Activated naive CD4-positive, alpha-beta T cell treated with anti-CD3 and anti-CD28 coated beads, Interleukin-2, amount 50 U/mL, for 72 hours (primary cell): ENCODE data around the gene UGT1A10. TPM values are rescaled to one million over a fixed set of nuclear protein-coding genes. Genes with fewer than 3 reads are reported as not detected.
"Not testable (repeated sequence)": the region's sequence is repeated elsewhere in the genome, so short reads cannot be mapped to it uniquely, and the experiment has no call there.

Experiments
- ATAC-seq, 2 donors: fragments of 150-1000 bp; cut with Tn5 transposase; 2 replicates each; pipeline ENCODE4 v1.10.0; 2021; ENCODE audit warnings: mild to moderate bottlenecking in 2 of 2, moderate library complexity in 2 of 2
- DNase-seq, 2 donors: peaks; one replicate each; pipeline ENCODE4 v3.0.0; 2021 to 2022; ENCODE audit warnings: low spot score in 2 of 2
- H3K27ac Mint-ChIP-seq, 2 donors: one replicate each; pipeline ENCODE4 v1.8.0; 2022; ENCODE audit warnings: mild to moderate bottlenecking in 2 of 2, mixed read lengths in 2 of 2
- H3K36me3 Mint-ChIP-seq, 2 donors: one replicate each; pipeline ENCODE4 v1.8.0; 2022; ENCODE audit warnings: mixed read lengths in 2 of 2
- H3K9me3 Mint-ChIP-seq, 2 donors: one replicate each; pipeline ENCODE4 v1.8.0; 2022; ENCODE audit warnings: mixed read lengths in 2 of 2
- total RNA-seq, 2 donors: library from RNA; stranded (reverse); gene quantifications; one replicate each; pipeline ENCODE4 v1.2.3, GENCODE V29; 2022

The UGT1A10 gene
- total RNA-seq, 2 donors from 2014 or later = not detected

DNA sequence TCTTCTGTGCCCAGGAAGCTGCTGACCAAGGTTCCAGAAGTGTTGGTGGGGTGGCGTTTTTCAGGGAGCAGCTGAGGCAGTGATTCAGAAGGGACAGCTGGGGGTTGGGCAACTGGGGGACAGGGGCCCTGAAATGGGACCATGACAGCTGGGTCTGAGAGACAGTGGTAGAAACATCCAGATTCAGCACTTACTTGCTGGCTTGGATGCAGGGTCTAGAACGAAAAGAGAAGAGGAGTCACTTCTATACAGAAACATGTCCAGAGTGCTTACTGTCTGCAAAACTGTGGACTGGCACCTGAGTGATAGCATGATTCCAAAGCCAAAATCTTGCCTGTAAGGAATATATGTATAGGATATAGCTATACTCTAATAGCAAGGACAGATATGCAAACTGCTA is 109.6 kb downstream of the UGT1A10 start:
- H3K27ac Mint-ChIP-seq, ATAC-seq, DNase-seq, H3K9me3 Mint-ChIP-seq: not testable (repeated sequence)
- H3K36me3 Mint-ChIP-seq = peaks cover 0 to 11% of the 10 kb centered on the region in 2 donors

DNA sequence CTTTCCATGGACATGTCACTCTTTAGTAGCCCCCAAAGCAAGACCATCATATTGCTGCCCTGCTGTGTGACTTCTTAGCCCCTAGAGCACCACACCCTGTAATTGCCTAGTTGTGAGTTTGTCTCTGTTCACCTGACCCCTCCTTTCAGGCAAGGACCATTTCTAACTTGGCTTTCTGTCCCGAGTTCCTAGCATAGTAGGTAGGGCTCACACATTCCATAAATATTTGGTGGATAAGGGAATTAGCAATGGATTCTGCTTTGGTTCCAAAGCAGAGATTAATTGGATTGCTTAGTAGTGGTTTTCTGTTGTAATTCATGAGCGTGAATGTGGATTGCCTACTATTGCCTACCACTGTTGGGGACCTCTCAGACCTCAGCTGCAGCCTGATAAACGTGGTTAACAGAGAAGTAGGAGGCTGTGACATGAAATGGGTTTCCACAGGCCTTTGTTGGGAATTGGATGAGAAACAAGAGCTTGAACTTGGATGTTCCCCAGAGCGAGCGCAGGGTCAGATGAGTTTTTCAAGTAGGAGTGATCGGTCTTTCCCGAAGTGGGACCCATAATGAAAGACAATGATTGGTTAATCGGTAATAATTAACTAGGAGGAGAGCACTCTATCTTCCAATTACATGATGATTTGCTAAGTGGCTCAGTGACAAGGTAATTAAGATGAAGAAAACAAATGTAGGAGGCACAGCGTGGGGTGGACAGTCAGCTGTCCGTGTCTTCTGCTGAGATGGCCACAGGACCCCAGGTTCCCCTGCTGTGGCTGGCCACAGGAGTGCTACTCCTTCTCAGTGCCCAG is 110.4 kb downstream of the UGT1A10 start:
- Mint-ChIP-seq H3K36me3 (peaks cover 0 to 18% of the 10 kb centered on the region in 2 donors), H3K27ac (no peak overlapping the region), H3K9me3 (peaks cover 7 to 10% of the 10 kb centered on the region in 2 donors)
- ATAC-seq (no peak), DNase-seq (no peak)

DNA sequence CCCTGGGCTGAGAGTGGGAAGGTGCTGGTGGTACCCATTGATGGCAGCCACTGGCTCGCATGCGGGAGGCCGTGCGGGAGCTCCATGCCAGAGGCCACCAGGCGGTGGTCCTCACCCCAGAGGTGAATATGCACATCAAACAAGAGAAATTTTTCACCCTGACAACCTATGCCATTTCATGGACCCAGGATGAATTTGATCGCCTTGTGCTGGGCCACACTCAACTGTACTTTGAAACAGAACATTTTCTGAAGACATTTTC is 111.0 kb downstream of the UGT1A10 start:
- no peak overlapping the region for H3K27ac Mint-ChIP-seq
- H3K9me3 Mint-ChIP-seq = peaks cover 7 to 12% of the 10 kb centered on the region in 2 donors
- DNase-seq = no peak
- peaks cover 0 to 20% of the 10 kb centered on the region in 2 donors for H3K36me3 Mint-ChIP-seq
- no peak for ATAC-seq

DNA sequence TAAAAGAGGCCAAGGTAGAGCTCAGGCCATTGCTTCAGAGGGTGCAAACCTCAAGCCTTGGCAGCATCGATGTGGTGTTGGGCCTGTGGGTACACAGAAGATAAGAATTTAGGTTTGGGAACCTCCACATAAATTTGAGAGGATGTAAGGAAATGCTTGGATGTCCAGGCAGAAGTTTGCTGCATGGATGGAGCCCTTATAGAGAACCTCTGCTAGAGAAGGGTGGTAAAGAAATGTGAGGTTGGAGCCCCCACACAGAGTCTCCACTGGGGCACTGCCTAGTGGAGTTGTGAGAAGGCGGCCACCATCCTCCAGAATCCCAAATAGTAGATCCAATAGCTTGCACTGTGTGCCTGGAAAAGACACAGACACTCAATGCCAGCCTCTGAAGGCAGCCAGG is 114.4 kb downstream of the UGT1A10 start:
- H3K36me3 Mint-ChIP-seq = peaks cover 0 to 20% of the 10 kb centered on the region in 2 donors
- peaks cover 7 to 12% of the 10 kb centered on the region in 2 donors for H3K9me3 Mint-ChIP-seq
- not testable (repeated sequence) for ATAC-seq, H3K27ac Mint-ChIP-seq, DNase-seq

DNA sequence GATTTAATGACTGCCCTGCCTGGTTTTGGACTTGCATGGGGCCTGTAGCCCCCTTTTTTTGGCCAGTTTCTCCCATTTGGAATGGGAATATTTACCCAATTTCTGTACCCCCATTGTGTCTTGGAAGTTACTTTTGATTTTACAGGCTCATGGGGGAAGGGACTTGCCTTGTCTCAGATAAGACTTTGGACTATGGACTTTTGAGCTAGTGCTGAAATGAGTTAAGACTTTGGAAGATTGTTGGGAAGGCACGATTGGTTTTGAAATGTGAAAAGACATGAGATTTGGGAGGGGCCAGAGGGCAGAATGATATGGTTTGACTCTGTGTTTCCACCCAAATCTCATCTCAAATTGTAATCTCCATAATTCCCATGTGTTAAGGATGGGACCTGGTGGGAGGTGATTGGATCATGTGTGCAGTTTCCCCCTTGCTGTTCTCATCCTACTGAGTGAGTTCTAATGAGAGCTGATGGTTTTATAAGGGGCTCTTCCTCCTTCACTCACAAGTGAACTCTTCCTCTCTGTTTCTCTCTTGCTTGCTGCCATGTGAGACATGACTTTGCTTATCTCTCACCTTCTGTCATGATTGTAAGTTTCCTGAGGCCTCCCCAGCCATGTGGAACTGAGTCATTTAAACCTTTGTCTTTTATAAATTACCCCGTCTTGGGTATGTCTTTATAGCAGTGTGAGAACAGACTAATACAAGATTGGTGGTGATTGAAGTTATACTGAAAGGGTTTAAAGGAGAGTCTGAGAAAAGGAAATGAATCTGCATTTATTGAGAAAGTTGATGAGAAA is 115.2 kb downstream of the UGT1A10 start:
- not testable (repeated sequence) for ATAC-seq, H3K27ac Mint-ChIP-seq, DNase-seq
- H3K9me3 Mint-ChIP-seq = peaks cover 7 to 12% of the 10 kb centered on the region in 2 donors
- H3K36me3 Mint-ChIP-seq = peaks cover 0 to 20% of the 10 kb centered on the region in 2 donors

DNA sequence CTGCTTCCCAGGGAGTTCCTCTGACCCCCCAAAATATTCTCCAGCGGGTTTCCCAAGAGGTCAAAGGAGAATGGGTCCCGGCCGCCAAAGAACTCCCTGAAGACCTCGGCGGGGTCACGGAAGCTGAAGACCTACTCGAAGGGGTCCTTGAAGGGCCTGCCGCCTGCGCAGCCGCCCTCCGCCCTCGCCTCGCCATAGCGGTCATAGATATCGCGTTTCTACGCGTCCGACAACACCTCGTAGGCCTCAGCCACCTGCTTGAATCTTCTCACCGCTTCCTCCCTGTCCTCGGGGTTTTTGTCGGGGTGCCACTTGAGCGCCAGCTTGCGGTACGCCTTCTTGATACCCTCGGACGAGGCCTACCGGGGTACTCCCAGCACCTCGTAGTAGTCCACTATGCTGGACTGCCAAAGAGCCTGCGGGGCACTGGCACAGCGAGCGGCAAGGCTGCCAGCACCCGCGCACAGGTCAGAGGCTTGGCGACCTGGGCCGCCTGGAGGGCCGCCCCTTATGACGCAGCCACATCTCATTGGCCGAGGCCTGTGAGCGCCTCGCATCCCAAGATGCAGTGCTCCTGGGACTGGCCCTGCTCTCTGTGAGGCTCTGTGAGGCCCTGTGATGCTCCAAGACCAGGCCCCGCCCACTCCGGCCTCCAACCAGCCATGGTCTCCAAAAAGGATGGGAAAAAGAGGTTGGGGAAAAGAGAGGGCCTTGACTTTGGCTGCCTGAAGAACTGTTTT is 118.8 kb downstream of the UGT1A10 start:
- Mint-ChIP-seq H3K27ac (no peak overlapping the region), H3K9me3 (peaks cover 2 to 8% of the 10 kb centered on the region in 2 donors), H3K36me3 (peaks cover 0 to 16% of the 10 kb centered on the region in 2 donors)
- DNase-seq (no peak), ATAC-seq (no peak)

DNA sequence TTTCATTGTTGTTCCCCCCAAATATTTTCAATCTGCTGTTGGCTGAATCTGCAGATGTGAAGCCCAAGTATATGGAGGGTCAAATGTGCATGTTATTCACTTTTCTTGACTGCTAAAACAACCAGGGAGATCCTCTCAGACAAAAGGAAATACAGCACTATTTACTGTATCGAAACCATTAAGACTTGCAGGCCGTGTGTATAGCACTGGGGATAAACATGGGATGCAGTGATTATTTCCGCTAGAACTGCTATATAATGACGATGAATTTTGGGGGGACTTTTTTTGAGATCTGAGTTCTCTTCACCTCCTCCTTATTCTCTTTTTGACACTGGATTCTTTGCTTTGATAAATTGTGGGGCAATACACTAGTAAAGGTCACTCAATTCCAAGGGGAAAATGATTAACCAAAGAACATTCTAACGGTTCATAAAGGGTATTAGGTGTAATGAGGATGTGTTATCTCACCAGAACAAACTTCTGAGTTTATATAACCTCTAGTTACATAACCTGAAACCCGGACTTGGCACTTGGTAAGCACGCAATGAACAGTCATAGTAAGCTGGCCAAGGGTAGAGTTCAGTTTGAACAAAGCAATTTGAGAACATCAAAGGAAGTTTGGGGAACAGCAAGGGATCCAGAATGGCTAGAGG is 120.3 kb downstream of the UGT1A10 start:
- H3K9me3 Mint-ChIP-seq = peaks cover 0 to 3% of the 10 kb centered on the region in 2 donors
- no peak for ATAC-seq

DNA sequence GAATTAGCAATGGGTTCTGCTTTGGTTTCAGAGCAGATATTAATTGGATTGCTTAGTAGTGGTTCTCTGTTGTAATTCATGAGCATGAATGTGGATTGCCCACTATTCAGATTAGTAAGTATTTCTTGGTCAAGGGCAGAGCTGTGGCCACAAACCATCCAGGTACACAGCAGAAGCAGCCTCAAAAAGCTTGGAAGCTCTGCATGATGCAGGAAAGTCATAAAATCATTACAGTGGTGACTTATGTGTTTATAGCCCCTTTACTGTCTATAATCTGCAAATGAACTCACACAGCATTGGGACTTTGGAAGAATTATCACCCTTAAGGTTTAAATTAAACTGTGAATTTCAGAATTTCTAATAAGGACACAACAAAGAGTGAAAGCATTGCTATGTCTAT is 121.9 kb downstream of the UGT1A10 start:
- Mint-ChIP-seq H3K36me3 (no peaks in the 10 kb centered on the region), H3K27ac (no peak overlapping the region), H3K9me3 (no peaks in the 10 kb centered on the region)
- ATAC-seq = no peak
- DNase-seq = no peak

More for the DNA sequence above, 120.3 kb downstream of the UGT1A10 start:
- no peak for DNase-seq
- Mint-ChIP-seq H3K36me3 (peaks cover 0 to 4% of the 10 kb centered on the region in 2 donors), H3K27ac (no peak overlapping the region)

DNA sequence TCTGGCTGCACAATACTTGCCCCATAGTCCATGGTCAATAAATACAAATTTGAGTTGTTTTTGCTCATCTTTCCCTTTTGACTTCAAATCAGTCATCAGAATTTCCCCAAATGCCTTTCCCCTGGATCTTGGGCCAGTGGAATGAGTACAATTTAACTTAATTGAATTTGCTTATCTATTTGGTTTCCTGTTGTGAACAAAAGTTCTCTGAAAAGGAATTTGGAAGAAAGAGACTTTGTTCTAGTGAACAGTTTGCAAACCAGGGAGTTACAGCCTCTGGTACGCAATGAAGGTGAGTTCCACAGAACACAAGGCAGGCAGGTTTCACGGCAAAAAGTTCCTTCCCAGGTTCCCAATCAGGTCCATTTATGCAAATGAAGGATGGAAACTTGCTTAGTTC is 122.6 kb downstream of the UGT1A10 start:
- Mint-ChIP-seq H3K36me3 (no peaks in the 10 kb centered on the region), H3K9me3 (no peaks in the 10 kb centered on the region), H3K27ac (no peak overlapping the region)
- DNase-seq = no peak
- no peak for ATAC-seq

DNA sequence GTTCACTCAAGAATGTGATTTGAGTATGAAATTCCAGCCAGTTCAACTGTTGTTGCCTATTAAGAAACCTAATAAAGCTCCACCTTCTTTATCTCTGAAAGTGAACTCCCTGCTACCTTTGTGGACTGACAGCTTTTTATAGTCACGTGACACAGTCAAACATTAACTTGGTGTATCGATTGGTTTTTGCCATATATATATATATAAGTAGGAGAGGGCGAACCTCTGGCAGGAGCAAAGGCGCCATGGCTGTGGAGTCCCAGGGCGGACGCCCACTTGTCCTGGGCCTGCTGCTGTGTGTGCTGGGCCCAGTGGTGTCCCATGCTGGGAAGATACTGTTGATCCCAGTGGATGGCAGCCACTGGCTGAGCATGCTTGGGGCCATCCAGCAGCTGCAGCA is 123.8 kb downstream of the UGT1A10 start, which contains the start of gene UGT1A1:
Gene UGT1A1 (plus strand): TSS at position 228 of the 400 bp plus-strand sequence. CDS start 18 bp downstream, at position 246.
- no peaks in the 10 kb centered on the region for H3K9me3 Mint-ChIP-seq
- DNase-seq = no peak
- H3K36me3 Mint-ChIP-seq = no peaks in the 10 kb centered on the region
- H3K27ac Mint-ChIP-seq = no peak within 1 kb of the TSS
- ATAC-seq = no peak

DNA sequence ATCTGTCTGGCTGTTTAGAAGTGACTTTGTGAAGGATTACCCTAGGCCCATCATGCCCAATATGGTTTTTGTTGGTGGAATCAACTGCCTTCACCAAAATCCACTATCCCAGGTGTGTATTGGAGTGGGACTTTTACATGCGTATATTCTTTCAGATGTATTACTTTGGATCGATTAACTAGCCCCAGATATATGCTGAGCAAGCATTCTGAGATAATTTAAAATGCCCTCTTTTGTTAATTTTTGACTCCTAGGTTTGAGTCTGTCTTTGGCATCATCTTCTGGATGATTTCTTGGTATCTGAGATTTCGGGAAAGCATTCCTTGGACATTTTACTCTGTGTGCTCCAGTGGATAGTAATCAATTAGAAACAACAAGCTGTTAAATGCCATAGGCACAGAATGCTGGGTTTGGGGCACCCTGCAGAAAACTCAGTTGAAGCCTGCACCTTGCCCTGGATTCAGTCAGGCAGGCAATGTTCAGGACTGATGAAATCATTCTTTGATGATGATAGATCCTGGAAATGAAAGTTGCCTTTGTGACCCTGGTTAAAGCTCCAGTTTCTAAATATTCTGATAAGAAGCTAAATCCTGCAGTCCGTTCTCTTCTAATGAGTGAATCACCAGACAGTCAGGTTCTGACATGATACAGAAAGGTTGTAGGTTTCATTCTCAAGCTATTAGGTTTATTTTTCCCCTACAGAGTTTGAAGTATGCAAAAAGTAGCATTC is 125.0 kb downstream of the UGT1A10 start:
- no peak for ATAC-seq

DNA sequence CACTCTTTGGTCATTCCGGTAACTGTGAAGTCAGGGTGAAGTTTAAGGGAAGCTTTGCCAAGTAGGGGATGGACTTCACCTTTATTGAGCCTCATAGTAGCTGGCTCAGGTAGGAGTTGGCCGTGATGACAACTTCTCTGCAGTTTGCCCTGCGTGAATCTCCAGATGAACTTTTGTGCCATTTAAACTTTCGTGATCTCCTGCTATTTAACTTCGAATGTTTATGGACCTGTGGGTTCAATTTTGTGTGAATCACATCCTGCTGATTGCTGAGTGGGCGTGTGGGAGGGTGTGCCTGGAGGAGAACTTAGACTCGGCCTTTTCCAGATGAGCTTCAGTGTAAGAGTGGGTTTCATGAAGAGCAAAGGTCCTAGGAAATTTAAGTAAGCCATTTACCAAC is 128.0 kb downstream of the UGT1A10 start:
- ATAC-seq = no peak
- H3K36me3 Mint-ChIP-seq = no peaks in the 10 kb centered on the region

More for the DNA sequence above, 125.0 kb downstream of the UGT1A10 start:
- H3K27ac Mint-ChIP-seq = no peak overlapping the region
- H3K9me3 Mint-ChIP-seq = no peaks in the 10 kb centered on the region
- no peaks in the 10 kb centered on the region for H3K36me3 Mint-ChIP-seq
- DNase-seq = no peak

DNA sequence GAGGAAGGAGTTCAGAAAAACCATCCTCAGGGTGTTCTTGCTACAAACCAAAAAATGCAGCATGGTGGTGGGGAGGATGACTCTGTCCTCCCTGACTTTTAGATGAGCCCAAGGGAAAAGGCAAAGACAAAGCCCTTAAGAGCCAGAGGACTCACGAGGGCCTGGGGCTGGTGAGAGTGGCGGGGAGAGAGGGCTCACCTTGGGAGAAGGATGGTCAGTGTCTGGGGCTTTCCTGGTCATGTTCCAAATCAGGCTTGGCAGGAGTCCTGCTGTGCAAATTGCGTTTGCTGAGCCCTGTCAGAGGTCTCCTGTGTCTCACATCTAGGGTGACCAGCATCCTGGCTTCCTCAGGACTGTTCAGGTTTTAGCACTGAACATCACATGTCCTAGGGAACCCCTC is 128.5 kb downstream of the UGT1A10 start:
- H3K27ac Mint-ChIP-seq = no peak overlapping the region
- no peak for DNase-seq
- no peaks in the 10 kb centered on the region for H3K36me3 Mint-ChIP-seq
- no peak for ATAC-seq
- H3K9me3 Mint-ChIP-seq = no peaks in the 10 kb centered on the region

More for the DNA sequence above, 128.0 kb downstream of the UGT1A10 start:
- no peak for DNase-seq
- H3K9me3 Mint-ChIP-seq = no peaks in the 10 kb centered on the region
- H3K27ac Mint-ChIP-seq = no peak overlapping the region

DNA sequence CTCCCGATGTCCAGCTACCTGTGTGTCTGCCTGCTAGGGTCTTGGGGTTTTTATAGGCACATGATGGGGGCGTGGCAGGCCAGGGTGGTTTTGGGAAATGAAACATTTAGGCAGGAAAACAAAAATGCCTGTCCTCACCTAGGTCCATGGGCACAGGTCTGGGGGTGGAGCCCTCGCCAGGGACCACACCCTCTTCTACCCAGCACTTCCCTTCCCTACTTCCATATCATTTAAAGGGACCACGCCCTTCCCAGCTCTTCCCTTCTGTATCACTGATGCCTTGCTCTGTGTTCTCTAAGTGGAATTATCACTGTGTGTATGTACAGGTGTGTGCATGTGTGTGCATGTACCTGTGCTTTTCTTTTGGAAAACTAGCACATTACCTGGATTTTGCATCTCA is 130.2 kb downstream of the UGT1A10 start:
- no peak for ATAC-seq
- Mint-ChIP-seq H3K36me3 (no peaks in the 10 kb centered on the region), H3K9me3 (no peaks in the 10 kb centered on the region), H3K27ac (no peak overlapping the region)
- no peak for DNase-seq

DNA sequence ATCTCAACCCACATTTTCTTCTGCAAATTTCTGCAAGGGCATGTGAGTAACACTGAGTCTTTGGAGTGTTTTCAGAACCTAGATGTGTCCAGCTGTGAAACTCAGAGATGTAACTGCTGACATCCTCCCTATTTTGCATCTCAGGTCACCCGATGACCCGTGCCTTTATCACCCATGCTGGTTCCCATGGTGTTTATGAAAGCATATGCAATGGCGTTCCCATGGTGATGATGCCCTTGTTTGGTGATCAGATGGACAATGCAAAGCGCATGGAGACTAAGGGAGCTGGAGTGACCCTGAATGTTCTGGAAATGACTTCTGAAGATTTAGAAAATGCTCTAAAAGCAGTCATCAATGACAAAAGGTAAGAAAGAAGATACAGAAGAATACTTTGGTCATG is 131.8 kb downstream of the UGT1A10 start:
- ATAC-seq = no peak
- no peak for DNase-seq
- H3K27ac Mint-ChIP-seq = no peak overlapping the region

DNA sequence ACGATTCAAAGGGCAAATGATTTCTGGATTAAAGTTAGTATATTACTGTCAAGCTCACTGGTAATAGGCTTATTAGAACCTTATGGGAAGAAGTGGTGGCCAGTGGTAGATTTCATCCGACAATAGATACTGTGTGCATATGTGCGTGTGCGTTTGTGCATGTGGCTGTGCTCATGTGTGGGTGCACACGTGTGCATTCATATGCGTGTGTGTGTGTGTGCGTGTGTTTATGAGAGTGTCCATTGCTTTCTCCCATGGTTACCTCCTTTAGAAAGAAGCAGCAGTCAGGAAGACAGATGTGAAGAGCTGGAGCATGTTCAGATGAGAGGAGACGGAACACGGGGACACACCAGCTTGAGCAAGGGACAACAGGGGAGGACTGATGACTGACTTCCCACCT is 133.0 kb downstream of the UGT1A10 start:
- no peaks in the 10 kb centered on the region for H3K36me3 Mint-ChIP-seq
- no peaks in the 10 kb centered on the region for H3K9me3 Mint-ChIP-seq
- DNase-seq (no peak), ATAC-seq (no peak)
- no peak overlapping the region for H3K27ac Mint-ChIP-seq

More for the DNA sequence above, 131.8 kb downstream of the UGT1A10 start:
- no peaks in the 10 kb centered on the region for H3K36me3 Mint-ChIP-seq
- no peaks in the 10 kb centered on the region for H3K9me3 Mint-ChIP-seq
